ENCODE data around the gene P3R3URF.

DNA sequence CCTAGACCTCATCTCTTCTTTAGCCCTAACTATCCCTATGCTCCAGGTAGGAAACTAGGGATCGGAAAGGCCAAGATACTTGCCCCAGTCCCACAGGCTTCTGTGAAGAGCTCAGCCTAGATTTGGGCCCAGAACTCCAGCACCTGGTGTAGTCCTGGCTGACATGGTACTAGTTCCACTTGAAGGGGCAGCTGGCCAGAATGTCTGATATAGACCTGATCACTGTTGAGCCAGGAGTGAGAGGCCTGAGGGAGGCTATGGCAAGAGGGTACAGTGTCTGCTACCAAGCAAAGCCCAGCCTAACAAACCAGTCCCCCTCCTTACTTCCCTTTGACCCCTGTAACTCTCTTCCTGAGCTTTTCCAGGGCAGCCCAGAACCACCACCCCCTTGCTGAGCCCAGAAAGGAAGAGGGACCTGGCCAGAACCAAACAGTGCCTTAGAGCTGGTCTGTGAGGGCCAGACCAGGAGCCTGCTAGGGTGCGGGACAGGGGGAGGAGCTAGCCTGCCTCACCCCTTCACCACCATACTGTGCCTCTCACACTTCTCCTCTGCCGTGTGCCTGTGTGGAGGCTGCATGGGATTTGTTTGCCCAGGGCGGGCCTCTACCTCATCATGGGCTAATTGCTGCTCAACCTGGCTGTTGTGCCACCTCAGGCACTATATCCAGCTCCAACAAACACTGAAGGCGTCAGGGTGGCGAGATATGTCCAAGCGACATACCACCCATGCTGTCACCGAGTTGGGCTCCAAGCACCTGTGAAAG is 11.0 kb upstream of the P3R3URF start:
- TF ChIP-seq, protein P1, sequence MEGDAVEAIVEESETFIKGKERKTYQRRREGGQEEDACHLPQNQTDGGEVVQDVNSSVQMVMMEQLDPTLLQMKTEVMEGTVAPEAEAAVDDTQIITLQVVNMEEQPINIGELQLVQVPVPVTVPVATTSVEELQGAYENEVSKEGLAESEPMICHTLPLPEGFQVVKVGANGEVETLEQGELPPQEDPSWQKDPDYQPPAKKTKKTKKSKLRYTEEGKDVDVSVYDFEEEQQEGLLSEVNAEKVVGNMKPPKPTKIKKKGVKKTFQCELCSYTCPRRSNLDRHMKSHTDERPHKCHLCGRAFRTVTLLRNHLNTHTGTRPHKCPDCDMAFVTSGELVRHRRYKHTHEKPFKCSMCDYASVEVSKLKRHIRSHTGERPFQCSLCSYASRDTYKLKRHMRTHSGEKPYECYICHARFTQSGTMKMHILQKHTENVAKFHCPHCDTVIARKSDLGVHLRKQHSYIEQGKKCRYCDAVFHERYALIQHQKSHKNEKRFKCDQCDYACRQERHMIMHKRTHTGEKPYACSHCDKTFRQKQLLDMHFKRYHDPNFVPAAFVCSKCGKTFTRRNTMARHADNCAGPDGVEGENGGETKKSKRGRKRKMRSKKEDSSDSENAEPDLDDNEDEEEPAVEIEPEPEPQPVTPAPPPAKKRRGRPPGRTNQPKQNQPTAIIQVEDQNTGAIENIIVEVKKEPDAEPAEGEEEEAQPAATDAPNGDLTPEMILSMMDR (IDR thresholded peaks at IDR 0.05) = no peak
- no peak for TF ChIP-seq POLR2AphosphoS5 (IDR thresholded peaks at IDR 0.05)
- TF ChIP-seq POLR2A (IDR thresholded peaks at IDR 0.05) = no peak

Measured in prostate gland (tissue), 2 donors.